BLaER1 (cell line): ENCODE results near the gene OSBPL9.

Experiments used
- H3K27ac ChIP-seq: shearing (Covaris generic); formaldehyde crosslinking; 2 replicates; pipeline ENCODE4 v1.8.1; 2022
- H3K27me3 ChIP-seq: shearing (Covaris generic); formaldehyde crosslinking; 2 replicates; pipeline ENCODE4 v1.8.1; 2022
- H3K36me3 ChIP-seq: shearing (Covaris generic); formaldehyde crosslinking; 2 replicates; pipeline ENCODE4 v1.8.1; 2022
- H3K4me1 ChIP-seq: shearing (Covaris generic); formaldehyde crosslinking; 2 replicates; pipeline ENCODE4 v1.8.1; 2022
- H3K4me2 ChIP-seq: shearing (Covaris generic); formaldehyde crosslinking; 2 replicates; pipeline ENCODE4 v1.8.1; 2022
- H3K4me3 ChIP-seq: shearing (Covaris generic); formaldehyde crosslinking; 2 replicates; pipeline ENCODE4 v1.8.1; 2022
- H3K9ac ChIP-seq: shearing (Covaris generic); formaldehyde crosslinking; 2 replicates; pipeline ENCODE4 v1.8.1; 2022
- H3K9me3 ChIP-seq: shearing (Covaris generic); formaldehyde crosslinking; 2 replicates; pipeline ENCODE4 v1.8.1; 2022
- H4K20me1 ChIP-seq: shearing (Covaris generic); formaldehyde crosslinking; 2 replicates; pipeline ENCODE4 v1.8.1; 2022
- Cebpa-rat ChIP-seq: shearing (Covaris generic); IDR thresholded peaks from 2 replicates; pipeline ENCODE4 v1.8.1; 2022

OSBPL9 gene

DNA sequence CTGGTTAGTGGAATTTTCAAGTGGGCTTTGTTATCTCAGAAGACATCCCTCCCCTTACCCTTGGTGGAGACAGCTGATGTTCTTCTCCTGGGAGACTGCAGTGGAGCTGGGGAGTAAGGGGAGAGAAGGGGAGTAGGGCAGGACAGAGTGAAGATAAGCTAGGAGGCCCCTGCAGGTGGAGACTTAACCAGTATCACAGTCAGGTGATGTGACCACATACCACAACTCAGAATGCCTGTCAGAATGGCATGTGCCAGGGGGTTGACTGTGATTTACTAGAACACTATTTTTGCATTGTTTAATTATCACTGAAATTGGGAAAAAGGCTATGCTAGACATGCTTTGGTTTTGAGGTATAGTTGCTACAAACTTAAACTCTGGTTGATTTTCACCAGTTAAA is 137.1 kb downstream of the OSBPL9 start:
- Histone ChIP-seq H3K4me1 (no peaks in the 10 kb centered on the region), H3K27me3 (no peaks in the 10 kb centered on the region), H3K9me3 (peaks cover 5% of the 10 kb centered on the region; the same call in 1 of the 2 replicates), H3K4me3 (no peak overlapping the region), H3K4me2 (no peak overlapping the region), H3K9ac (no peak overlapping the region), H3K36me3 (peaks cover 63% of the 10 kb centered on the region), H3K27ac (no peak overlapping the region), H4K20me1 (no peaks in the 10 kb centered on the region)
- TF ChIP-seq Cebpa-rat = no peak

DNA sequence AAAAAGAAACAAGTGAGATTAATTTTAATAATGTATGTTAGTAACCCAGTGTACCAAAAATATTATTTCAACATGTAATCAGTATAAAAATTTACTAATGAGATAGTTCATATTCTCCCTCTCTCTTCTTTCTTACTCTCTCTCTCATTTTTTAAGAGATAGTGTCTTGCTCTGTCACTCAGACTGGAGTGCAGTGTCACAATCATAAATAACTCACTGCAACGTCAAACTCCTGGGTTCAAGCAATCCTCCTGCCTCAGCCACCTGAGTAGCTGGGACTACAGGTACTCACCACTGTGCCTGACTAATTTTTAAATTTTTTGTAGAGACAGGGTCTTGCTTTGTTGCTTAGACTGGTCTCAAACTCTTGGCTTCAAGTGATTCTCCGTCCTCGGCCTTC is 137.8 kb downstream of the OSBPL9 start:
- Histone ChIP-seq H3K27me3 (no peaks in the 10 kb centered on the region), H3K4me2 (no peak overlapping the region), H3K9ac (no peak overlapping the region), H3K4me3 (no peak overlapping the region), H3K27ac (no peak overlapping the region), H4K20me1 (no peaks in the 10 kb centered on the region), H3K9me3 (peaks cover 5% of the 10 kb centered on the region; the same call in 1 of the 2 replicates), H3K36me3 (peaks cover 58% of the 10 kb centered on the region), H3K4me1 (no peaks in the 10 kb centered on the region)
- TF ChIP-seq Cebpa-rat = no peak

DNA sequence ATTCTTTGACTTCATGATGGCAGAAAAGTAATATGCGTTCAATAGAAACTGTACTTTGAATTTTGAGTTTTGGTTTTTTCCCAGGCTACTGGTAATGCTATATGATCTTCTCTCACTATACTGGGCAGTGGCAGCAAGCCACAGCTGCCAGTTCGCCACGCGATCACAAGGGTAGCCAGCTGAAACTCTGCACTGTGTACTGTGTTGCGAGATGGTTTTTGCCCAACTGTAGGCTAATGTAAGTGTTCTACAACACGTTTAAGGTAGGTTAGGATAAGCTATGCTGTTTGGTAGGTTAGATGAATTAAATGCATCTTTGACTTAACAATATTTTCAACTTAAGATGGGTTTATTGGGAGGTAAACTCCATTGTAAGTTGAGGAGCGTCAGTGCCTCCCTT is 138.5 kb downstream of the OSBPL9 start:
- Histone ChIP-seq H3K27ac (no peak overlapping the region), H3K4me2 (no peak overlapping the region), H3K9ac (no peak overlapping the region), H3K9me3 (peaks cover 5% of the 10 kb centered on the region; the same call in 1 of the 2 replicates), H3K4me3 (no peak overlapping the region), H3K36me3 (peaks cover 58% of the 10 kb centered on the region), H3K4me1 (no peaks in the 10 kb centered on the region), H3K27me3 (no peaks in the 10 kb centered on the region), H4K20me1 (no peaks in the 10 kb centered on the region)
- TF ChIP-seq Cebpa-rat = no peak

DNA sequence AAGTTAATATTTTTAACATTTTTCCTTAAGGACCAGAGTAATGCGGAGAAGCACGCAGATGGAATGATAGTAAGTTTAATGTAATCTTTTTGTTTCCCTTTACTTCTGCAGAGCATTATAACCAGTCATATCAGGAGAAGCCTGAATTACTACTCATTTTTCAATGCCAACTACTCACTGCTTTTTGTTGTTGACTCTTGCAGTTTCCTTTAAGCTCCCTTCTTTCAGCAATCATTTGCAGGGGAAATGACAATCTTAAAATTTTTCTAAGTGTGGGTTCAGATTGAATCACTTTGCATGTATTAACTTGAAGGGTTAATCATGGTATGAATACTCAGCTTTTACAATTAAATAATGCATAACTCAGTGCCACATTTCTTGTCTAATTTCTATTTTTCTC is 139.4 kb downstream of the OSBPL9 start:
- Histone ChIP-seq H3K9ac (no peak overlapping the region), H4K20me1 (no peaks in the 10 kb centered on the region), H3K27me3 (no peaks in the 10 kb centered on the region), H3K4me1 (no peaks in the 10 kb centered on the region), H3K9me3 (peaks cover 5% of the 10 kb centered on the region; the same call in 1 of the 2 replicates), H3K4me3 (no peak overlapping the region), H3K36me3 (peaks cover 51% of the 10 kb centered on the region), H3K27ac (no peak overlapping the region), H3K4me2 (no peak overlapping the region)
- no peak for TF ChIP-seq Cebpa-rat

DNA sequence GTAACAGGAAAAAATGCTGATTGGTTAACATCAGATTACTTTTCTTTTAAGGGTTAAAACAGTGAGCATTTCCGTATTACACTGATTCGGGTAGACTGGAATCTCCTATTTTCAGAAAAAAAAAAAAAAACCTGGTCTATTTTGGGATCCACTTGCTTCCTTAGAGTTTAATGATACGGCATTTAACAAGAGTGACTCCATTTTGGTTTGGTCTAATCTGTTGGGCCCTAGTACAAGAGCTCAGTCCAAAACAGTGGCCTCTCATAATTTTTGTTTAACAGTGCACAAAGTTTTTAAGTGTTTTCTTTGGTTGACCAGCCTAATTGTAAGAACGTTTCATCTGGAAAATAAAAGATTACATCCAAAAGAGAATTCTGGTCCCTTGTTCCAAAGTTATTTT is 141.4 kb downstream of the OSBPL9 start:
- Histone ChIP-seq H3K9me3 (no peaks in the 10 kb centered on the region), H3K4me3 (no peak overlapping the region), H3K36me3 (peaks cover 50% of the 10 kb centered on the region), H3K4me2 (no peak overlapping the region), H3K27me3 (no peaks in the 10 kb centered on the region), H3K4me1 (no peaks in the 10 kb centered on the region), H3K27ac (no peak overlapping the region), H3K9ac (no peak overlapping the region), H4K20me1 (no peaks in the 10 kb centered on the region)
- no peak for TF ChIP-seq Cebpa-rat

DNA sequence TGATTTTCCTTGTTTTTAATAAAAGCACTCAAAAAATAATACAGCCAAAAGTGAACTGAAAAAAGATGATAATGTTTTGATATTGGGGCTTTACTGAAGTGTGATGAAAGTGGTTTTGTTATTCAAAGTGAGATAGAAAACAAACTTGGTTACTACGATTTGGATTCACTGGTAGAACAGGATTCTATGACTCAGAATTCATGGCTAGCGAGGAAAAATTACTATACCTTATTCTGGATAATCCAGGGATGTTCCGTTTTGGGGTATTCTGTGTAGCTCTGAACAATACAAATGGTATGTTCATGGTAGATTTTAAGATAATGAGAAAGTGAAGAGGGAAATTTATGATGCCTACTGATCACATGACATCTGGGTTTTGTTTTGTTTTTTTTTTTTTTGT is 144.0 kb downstream of the OSBPL9 start:
- no peak overlapping the region for H3K4me3 ChIP-seq
- H3K4me1 ChIP-seq = no peaks in the 10 kb centered on the region
- H3K4me2 ChIP-seq = no peak overlapping the region
- no peaks in the 10 kb centered on the region for H4K20me1 ChIP-seq
- H3K27me3 ChIP-seq = no peaks in the 10 kb centered on the region
- no peak overlapping the region for H3K9ac ChIP-seq
- no peak overlapping the region for H3K27ac ChIP-seq
- peaks cover 45% of the 10 kb centered on the region for H3K36me3 ChIP-seq
- H3K9me3 ChIP-seq = no peaks in the 10 kb centered on the region
- no peak for TF ChIP-seq Cebpa-rat

DNA sequence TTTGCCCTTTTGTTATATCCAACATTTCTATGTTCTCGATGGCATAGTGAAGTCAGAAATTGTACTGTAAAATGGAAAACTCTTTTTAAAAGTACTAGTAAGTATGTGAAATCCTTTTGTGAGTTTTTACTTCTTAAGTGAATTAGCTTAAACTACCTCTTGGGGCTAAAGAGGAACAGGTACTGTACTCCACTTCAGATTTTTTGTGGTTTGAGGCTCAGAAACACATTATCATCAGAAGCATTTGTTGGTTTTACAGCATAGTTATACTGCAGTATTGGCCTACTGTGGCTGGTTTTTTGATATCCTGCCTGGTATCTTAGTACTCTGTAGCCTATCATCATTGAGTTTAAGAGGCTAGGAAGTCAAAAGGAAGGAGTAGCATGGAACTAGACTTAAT is 144.5 kb downstream of the OSBPL9 start:
- Histone ChIP-seq H3K4me2 (no peak overlapping the region), H3K36me3 (peaks cover 45% of the 10 kb centered on the region), H3K27ac (no peak overlapping the region), H3K9ac (no peak overlapping the region), H3K27me3 (no peaks in the 10 kb centered on the region), H3K4me1 (no peaks in the 10 kb centered on the region), H3K9me3 (no peaks in the 10 kb centered on the region), H3K4me3 (no peak overlapping the region), H4K20me1 (no peaks in the 10 kb centered on the region)
- TF ChIP-seq Cebpa-rat = no peak

DNA sequence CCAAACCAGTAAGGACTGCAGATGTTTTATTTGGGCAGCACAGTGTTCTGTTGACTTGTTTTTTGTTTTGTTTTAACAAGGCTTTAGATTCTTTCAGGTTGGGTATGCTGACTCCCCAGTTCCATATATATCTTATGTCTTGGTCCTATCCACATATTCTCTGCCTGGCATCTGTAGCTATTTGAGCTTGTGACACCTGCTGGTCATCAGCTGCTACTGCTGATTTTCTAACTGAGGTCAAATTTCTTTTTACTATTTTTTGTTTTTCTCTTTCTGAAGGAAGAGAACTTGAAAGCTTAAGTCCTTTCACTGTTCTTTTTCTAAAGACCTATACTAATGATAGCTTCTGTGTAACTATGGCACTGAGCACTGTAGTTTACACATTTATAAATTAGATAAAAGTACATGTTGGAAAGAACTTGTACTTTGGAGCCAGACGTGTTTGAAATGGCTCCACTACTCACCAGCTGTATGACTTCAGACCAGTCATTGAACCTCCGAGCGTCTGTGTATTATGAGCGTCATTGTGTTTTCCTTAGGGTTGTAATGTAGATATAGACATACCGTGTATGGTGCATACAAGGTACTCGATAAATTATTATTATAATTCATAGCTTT is 152.2 kb downstream of the OSBPL9 start:
- Histone ChIP-seq H3K4me3 (no peak overlapping the region), H3K27me3 (no peaks in the 10 kb centered on the region), H3K9ac (no peak overlapping the region), H3K27ac (no peak overlapping the region), H3K4me1 (no peaks in the 10 kb centered on the region), H4K20me1 (peaks cover 6% of the 10 kb centered on the region; the same call in 1 of the 2 replicates), H3K36me3 (peaks cover 92% of the 10 kb centered on the region), H3K4me2 (no peak overlapping the region), H3K9me3 (no peaks in the 10 kb centered on the region)
- TF ChIP-seq Cebpa-rat = no peak

DNA sequence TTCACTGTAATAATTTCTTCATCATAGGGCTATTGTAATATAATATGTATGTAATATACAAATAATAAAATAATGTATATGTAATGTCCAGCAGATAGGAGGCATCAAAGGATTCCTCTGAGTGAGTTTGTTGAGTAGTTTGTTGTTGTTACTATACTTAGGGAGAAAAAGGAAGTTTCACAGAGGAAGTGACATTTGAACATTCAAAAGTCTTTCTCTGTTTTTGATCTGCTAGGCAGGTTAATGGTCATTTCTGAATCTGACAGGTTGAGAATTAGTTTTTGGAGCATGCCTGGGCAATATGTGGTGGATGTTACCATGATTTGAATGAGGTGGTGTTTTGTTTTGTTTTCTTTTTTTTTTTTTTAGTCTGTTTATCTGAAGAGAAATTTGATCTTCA is 159.5 kb downstream of the OSBPL9 start:
- Histone ChIP-seq H3K4me2 (peak overlapping the region; percentile 12; the same call in 1 of the 2 replicates), H3K27me3 (no peaks in the 10 kb centered on the region), H3K36me3 (peaks cover 90% of the 10 kb centered on the region), H3K27ac (no peak overlapping the region), H3K9ac (no peak overlapping the region), H3K4me1 (peaks cover 12% of the 10 kb centered on the region), H4K20me1 (no peaks in the 10 kb centered on the region), H3K9me3 (no peaks in the 10 kb centered on the region), H3K4me3 (no peak overlapping the region)
- no peak for TF ChIP-seq Cebpa-rat

DNA sequence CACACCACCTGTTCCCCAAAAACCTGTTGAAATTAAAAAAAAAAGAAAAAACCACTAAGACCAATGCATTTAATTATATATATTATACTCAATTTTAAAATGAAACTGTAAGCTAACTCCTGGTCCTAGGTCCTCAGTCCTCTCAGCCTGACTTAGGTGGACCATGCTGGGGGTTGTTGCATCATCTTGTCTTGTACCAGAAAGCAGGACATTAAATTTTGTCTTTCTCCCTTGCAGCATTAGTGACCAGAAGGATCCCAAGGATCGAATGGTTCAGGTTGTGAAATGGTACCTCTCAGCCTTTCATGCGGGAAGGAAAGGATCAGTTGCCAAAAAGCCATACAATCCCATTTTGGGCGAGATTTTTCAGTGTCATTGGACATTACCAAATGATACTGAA is 164.0 kb downstream of the OSBPL9 start:
- H3K9ac ChIP-seq = no peak overlapping the region
- no peaks in the 10 kb centered on the region for H3K27me3 ChIP-seq
- H4K20me1 ChIP-seq = 0 out of 2 replicates have a peak, but pooled peaks cover 4% of the 10 kb centered on the region
- H3K27ac ChIP-seq = no peak overlapping the region
- H3K4me1 ChIP-seq = peaks cover 8% of the 10 kb centered on the region
- H3K4me2 ChIP-seq = no peak overlapping the region
- H3K4me3 ChIP-seq = no peak overlapping the region
- H3K36me3 ChIP-seq = peaks cover 92% of the 10 kb centered on the region
- H3K9me3 ChIP-seq = no peaks in the 10 kb centered on the region
- TF ChIP-seq Cebpa-rat = no peak

DNA sequence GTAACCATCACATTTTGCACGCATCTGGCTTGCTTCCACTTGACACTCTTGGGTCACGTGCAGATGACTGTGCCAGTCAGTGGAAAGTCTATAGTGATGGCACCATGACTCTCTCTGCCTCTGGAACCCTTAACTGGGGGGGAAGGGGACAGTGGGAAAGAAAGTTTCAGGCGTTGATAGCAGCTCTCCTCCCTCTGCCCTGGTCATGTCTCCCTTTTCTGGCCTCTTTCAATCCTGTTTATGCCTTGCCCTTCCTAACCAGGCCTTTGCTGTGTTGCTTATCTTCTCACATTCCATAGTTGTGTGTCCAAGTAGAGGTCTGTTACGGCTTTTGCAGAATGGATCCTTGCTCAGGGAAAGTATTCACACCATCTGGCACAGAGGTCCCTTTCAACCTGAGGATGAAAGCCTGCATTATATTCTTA is 168.1 kb downstream of the OSBPL9 start:
- H3K27me3 ChIP-seq = no peaks in the 10 kb centered on the region
- H3K36me3 ChIP-seq = peaks cover 99% of the 10 kb centered on the region
- H3K4me1 ChIP-seq = no peaks in the 10 kb centered on the region
- no peaks in the 10 kb centered on the region for H3K9me3 ChIP-seq
- no peak for TF ChIP-seq Cebpa-rat
- no peak overlapping the region for H3K9ac ChIP-seq
- H3K4me3 ChIP-seq = no peak overlapping the region
- H4K20me1 ChIP-seq = peaks cover 9% of the 10 kb centered on the region; the same call in 1 of the 2 replicates
- H3K4me2 ChIP-seq = no peak overlapping the region
- no peak overlapping the region for H3K27ac ChIP-seq
